HEK293 (cell line): ENCODE results near the gene ZNF785.
"Not testable (repeated sequence)": the region's sequence is repeated elsewhere in the genome, so short reads cannot be mapped to it uniquely, and the experiment has no call there.

ENCODE experiments used
- CTCF ChIA-PET: fragments of 350-600 bp; formaldehyde crosslinking; extraction: SDS; loops from one replicate; lab custom pipeline; 2021; ENCODE audit warnings: antibody characterized with exemption; lab: Yijun Ruan, JAX
- POLR2A ChIA-PET: fragments of 300-600 bp; formaldehyde crosslinking; extraction: SDS; loops from one replicate; lab custom pipeline; 2020; ENCODE audit warnings: antibody characterized with exemption, inconsistent platforms; lab: Yijun Ruan, JAX
- H3K27ac ChIP-seq: fragments of 200-500 bp; sonication (Bioruptor generic); 2 replicates; pipeline ENCODE4 v1.5.1; 2014; ENCODE audit warnings: low read depth, low read length, control low read depth, inconsistent platforms; ENCODE audit errors: extremely low read depth
- H3K36me3 ChIP-seq, 2 experiments: fragments of 200-500 bp in 1 of 2; sonication (Bioruptor generic) in 1 of 2; 1 replicate in 1 of 2; 2 replicates in 1 of 2; pipeline ENCODE4 v1.5.1; 2014 to 2017; ENCODE audit warnings: inconsistent platforms in 2 of 2, low read length in 2 of 2; ENCODE audit not compliant: control insufficient read depth in 2 of 2, insufficient read depth in 1 of 2
- H3K4me1 ChIP-seq: fragments of 200-500 bp; sonication (Bioruptor generic); 2 replicates; pipeline ENCODE4 v1.5.1; 2014; ENCODE audit warnings: mild to moderate bottlenecking, low read length, inconsistent platforms; ENCODE audit not compliant: control insufficient read depth, insufficient read depth
- H3K4me3 ChIP-seq: 2 replicates; pipeline ENCODE4 v1.5.1; 2011; ENCODE audit warnings: low read depth, mild to moderate bottlenecking, control low read depth, low read length, moderate library complexity
- H3K9me3 ChIP-seq: fragments of 200-500 bp; sonication (Bioruptor generic); 2 replicates; pipeline ENCODE4 v1.5.1; 2014; ENCODE audit warnings: low read depth, low read length, inconsistent platforms; ENCODE audit not compliant: control insufficient read depth, insufficient read depth
- EGR2 ChIP-seq: fragments of 450-650 bp; formaldehyde crosslinking; IDR thresholded peaks from 2 replicates; pipeline ENCODE4 v1.5.1; 2016; ENCODE audit warnings: low read depth, missing biosample characterization, missing genetic modification characterization
- GLIS1 ChIP-seq: fragments of 450-650 bp; formaldehyde crosslinking; IDR thresholded peaks from 2 replicates; pipeline ENCODE4 v1.5.1; 2016; ENCODE audit warnings: missing biosample characterization, missing genetic modification characterization
- IKZF3 ChIP-seq: fragments of 450-650 bp; IDR thresholded peaks from 2 replicates; pipeline ENCODE4 v1.5.0; 2018; ENCODE audit warnings: missing biosample characterization, mild to moderate bottlenecking, missing genetic modification characterization, moderate library complexity
- WT1 ChIP-seq: fragments of 450-650 bp; formaldehyde crosslinking; IDR thresholded peaks from 2 replicates; pipeline ENCODE4 v1.5.1; 2016; ENCODE audit warnings: missing biosample characterization, missing genetic modification characterization
- ZIC2 ChIP-seq: fragments of 450-650 bp; formaldehyde crosslinking; IDR thresholded peaks from 2 replicates; pipeline ENCODE4 v1.5.1; 2016; ENCODE audit warnings: missing biosample characterization, missing genetic modification characterization
- ZNF16 ChIP-seq: fragments of 450-650 bp; formaldehyde crosslinking; IDR thresholded peaks from 2 replicates; pipeline ENCODE4 v1.5.1; 2016; ENCODE audit warnings: low read depth, missing biosample characterization, missing genetic modification characterization
- ZNF24 ChIP-seq: fragments of 450-650 bp; formaldehyde crosslinking; IDR thresholded peaks from 2 replicates; pipeline ENCODE4 v1.5.1; 2016; ENCODE audit warnings: missing biosample characterization, missing genetic modification characterization
- ZNF501 ChIP-seq: fragments of 450-650 bp; formaldehyde crosslinking; IDR thresholded peaks from 2 replicates; pipeline ENCODE4 v1.5.1; 2016; ENCODE audit warnings: missing biosample characterization, missing genetic modification characterization
- ZNF600 ChIP-seq: fragments of 450-650 bp; formaldehyde crosslinking; IDR thresholded peaks from 2 replicates; pipeline ENCODE4 v1.5.1; 2016; ENCODE audit warnings: missing biosample characterization, missing genetic modification characterization
- ZNF660 ChIP-seq: fragments of 450-650 bp; IDR thresholded peaks from 2 replicates; pipeline ENCODE4 v1.5.1; 2018; ENCODE audit warnings: missing biosample characterization, mild to moderate bottlenecking, missing genetic modification characterization
- ZNF76 ChIP-seq: fragments of 450-650 bp; formaldehyde crosslinking; IDR thresholded peaks from 2 replicates; pipeline ENCODE4; 2016; ENCODE audit warnings: low read depth, missing biosample characterization, missing genetic modification characterization, borderline replicate concordance
- TF ChIP-seq, protein P1 (sequence below): fragments of 450-650 bp; formaldehyde crosslinking; IDR thresholded peaks from 2 replicates; pipeline ENCODE4 v1.5.1; 2016; ENCODE audit warnings: missing biosample characterization, missing genetic modification characterization
- TF ChIP-seq, protein P2 (sequence below): fragments of 450-650 bp; formaldehyde crosslinking; IDR thresholded peaks from 2 replicates; pipeline ENCODE4 v1.5.1; 2016; ENCODE audit warnings: missing biosample characterization, missing genetic modification characterization, borderline replicate concordance
- TF ChIP-seq, protein P3 (sequence below): fragments of 450-650 bp; formaldehyde crosslinking; IDR thresholded peaks from 2 replicates; pipeline ENCODE4 v1.5.1; 2016; ENCODE audit warnings: missing biosample characterization, missing genetic modification characterization
- TF ChIP-seq, protein P4 (sequence below): fragments of 450-650 bp; formaldehyde crosslinking; IDR thresholded peaks from 2 replicates; pipeline ENCODE4 v1.5.1; 2017; ENCODE audit warnings: missing biosample characterization, missing genetic modification characterization
- TF ChIP-seq, protein P5 (sequence below): fragments of 450-650 bp; formaldehyde crosslinking; IDR thresholded peaks from 2 replicates; pipeline ENCODE4 v1.5.1; 2017; ENCODE audit warnings: missing biosample characterization, missing genetic modification characterization

The ZNF785 gene

DNA sequence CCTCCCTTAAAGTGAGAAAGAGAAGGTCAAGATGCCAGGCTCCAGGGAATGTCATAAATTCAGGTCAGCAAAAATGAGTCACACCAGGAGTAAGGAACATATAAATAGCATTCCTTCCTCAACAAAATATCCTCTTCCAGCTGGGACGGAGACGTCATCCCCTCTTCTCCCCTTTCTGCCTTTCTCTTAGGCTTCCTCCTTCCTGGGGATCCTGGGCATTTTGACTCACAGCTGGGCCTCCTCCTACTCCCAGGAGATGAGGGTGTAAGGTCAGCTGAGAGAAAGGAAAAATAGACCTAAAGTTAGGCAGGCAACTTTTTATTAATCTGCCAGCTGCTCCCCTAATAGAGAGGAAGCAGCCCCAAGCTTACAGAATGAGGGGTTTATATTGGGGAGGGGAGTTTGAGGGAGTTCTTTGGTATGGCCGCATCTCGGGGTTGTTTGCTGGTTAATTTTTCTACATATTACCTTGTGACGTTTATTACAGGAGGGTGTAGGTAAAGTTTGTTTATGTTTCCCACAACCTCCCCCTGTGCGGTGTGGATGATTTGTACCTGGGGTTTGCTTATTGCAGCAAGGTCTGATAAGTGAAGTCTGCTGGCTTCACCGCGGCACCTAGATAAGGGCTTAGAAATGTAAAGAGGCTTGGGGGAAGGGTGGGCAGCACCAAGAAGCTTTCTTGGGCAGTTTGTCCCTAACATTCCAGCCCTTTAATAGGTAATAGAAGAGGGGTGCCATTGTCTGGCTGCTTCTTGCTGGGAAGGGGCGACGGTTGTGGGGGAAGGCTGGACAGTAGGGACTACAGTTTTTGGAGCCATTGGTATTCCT, 43.8 kb downstream of the ZNF785 start (continued):
- TF ChIP-seq, protein P1, sequence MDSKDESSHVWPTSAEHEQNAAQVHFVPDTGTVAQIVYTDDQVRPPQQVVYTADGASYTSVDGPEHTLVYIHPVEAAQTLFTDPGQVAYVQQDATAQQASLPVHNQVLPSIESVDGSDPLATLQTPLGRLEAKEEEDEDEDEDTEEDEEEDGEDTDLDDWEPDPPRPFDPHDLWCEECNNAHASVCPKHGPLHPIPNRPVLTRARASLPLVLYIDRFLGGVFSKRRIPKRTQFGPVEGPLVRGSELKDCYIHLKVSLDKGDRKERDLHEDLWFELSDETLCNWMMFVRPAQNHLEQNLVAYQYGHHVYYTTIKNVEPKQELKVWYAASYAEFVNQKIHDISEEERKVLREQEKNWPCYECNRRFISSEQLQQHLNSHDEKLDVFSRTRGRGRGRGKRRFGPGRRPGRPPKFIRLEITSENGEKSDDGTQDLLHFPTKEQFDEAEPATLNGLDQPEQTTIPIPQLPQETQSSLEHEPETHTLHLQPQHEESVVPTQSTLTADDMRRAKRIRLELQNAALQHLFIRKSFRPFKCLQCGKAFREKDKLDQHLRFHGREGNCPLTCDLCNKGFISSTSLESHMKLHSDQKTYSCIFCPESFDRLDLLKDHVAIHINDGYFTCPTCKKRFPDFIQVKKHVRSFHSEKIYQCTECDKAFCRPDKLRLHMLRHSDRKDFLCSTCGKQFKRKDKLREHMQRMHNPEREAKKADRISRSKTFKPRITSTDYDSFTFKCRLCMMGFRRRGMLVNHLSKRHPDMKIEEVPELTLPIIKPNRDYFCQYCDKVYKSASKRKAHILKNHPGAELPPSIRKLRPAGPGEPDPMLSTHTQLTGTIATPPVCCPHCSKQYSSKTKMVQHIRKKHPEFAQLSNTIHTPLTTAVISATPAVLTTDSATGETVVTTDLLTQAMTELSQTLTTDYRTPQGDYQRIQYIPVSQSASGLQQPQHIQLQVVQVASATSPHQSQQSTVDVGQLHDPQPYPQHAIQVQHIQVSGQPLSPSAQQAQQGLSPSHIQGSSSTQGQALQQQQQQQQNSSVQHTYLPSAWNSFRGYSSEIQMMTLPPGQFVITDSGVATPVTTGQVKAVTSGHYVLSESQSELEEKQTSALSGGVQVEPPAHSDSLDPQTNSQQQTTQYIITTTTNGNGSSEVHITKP: peak; percentile 81
- TF ChIP-seq, protein P2, sequence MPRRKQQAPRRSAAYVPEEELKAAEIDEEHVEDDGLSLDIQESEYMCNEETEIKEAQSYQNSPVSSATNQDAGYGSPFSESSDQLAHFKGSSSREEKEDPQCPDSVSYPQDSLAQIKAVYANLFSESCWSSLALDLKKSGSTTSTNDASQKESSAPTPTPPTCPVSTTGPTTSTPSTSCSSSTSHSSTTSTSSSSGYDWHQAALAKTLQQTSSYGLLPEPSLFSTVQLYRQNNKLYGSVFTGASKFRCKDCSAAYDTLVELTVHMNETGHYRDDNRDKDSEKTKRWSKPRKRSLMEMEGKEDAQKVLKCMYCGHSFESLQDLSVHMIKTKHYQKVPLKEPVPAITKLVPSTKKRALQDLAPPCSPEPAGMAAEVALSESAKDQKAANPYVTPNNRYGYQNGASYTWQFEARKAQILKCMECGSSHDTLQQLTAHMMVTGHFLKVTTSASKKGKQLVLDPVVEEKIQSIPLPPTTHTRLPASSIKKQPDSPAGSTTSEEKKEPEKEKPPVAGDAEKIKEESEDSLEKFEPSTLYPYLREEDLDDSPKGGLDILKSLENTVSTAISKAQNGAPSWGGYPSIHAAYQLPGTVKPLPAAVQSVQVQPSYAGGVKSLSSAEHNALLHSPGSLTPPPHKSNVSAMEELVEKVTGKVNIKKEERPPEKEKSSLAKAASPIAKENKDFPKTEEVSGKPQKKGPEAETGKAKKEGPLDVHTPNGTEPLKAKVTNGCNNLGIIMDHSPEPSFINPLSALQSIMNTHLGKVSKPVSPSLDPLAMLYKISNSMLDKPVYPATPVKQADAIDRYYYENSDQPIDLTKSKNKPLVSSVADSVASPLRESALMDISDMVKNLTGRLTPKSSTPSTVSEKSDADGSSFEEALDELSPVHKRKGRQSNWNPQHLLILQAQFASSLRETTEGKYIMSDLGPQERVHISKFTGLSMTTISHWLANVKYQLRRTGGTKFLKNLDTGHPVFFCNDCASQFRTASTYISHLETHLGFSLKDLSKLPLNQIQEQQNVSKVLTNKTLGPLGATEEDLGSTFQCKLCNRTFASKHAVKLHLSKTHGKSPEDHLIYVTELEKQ (tag by site-specific recombination): no peak
- peak; percentile 63; the same call in 1 of the 2 replicates for TF ChIP-seq WT1 (tag by site-specific recombination)
- TF ChIP-seq, protein P3, sequence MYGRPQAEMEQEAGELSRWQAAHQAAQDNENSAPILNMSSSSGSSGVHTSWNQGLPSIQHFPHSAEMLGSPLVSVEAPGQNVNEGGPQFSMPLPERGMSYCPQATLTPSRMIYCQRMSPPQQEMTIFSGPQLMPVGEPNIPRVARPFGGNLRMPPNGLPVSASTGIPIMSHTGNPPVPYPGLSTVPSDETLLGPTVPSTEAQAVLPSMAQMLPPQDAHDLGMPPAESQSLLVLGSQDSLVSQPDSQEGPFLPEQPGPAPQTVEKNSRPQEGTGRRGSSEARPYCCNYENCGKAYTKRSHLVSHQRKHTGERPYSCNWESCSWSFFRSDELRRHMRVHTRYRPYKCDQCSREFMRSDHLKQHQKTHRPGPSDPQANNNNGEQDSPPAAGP (tag by site-specific recombination): peak; percentile 54
- TF ChIP-seq ZNF600 (tag by site-specific recombination): peak; percentile 67
- TF ChIP-seq ZNF501 (tag by site-specific recombination): no peak
- TF ChIP-seq ZIC2 (tag by site-specific recombination): peak; percentile 76
- peak; percentile 78 for TF ChIP-seq EGR2 (tag by site-specific recombination)
- TF ChIP-seq ZNF660 (tag by site-specific recombination): peak; percentile 38; the same call in 1 of the 2 replicates
- TF ChIP-seq, protein P4, sequence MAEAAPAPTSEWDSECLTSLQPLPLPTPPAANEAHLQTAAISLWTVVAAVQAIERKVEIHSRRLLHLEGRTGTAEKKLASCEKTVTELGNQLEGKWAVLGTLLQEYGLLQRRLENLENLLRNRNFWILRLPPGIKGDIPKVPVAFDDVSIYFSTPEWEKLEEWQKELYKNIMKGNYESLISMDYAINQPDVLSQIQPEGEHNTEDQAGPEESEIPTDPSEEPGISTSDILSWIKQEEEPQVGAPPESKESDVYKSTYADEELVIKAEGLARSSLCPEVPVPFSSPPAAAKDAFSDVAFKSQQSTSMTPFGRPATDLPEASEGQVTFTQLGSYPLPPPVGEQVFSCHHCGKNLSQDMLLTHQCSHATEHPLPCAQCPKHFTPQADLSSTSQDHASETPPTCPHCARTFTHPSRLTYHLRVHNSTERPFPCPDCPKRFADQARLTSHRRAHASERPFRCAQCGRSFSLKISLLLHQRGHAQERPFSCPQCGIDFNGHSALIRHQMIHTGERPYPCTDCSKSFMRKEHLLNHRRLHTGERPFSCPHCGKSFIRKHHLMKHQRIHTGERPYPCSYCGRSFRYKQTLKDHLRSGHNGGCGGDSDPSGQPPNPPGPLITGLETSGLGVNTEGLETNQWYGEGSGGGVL (tag by site-specific recombination): 0 out of 2 replicates have a peak, but pooled peaks have one; percentile 30
- TF ChIP-seq IKZF3 (tag by site-specific recombination): peak; percentile 51
- no peak; the same call in 1 of the 2 replicates for TF ChIP-seq ZNF24 (tag by site-specific recombination)
- TF ChIP-seq ZNF76 (tag by site-specific recombination): peak; percentile 7; the same call in 1 of the 2 replicates
- no peak for TF ChIP-seq ZNF16 (tag by site-specific recombination)
- TF ChIP-seq, protein P5, sequence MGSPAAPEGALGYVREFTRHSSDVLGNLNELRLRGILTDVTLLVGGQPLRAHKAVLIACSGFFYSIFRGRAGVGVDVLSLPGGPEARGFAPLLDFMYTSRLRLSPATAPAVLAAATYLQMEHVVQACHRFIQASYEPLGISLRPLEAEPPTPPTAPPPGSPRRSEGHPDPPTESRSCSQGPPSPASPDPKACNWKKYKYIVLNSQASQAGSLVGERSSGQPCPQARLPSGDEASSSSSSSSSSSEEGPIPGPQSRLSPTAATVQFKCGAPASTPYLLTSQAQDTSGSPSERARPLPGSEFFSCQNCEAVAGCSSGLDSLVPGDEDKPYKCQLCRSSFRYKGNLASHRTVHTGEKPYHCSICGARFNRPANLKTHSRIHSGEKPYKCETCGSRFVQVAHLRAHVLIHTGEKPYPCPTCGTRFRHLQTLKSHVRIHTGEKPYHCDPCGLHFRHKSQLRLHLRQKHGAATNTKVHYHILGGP (tag by site-specific recombination): no peak
- TF ChIP-seq GLIS1 (tag by site-specific recombination): peak; percentile 34; the same call in 1 of the 2 replicates

DNA sequence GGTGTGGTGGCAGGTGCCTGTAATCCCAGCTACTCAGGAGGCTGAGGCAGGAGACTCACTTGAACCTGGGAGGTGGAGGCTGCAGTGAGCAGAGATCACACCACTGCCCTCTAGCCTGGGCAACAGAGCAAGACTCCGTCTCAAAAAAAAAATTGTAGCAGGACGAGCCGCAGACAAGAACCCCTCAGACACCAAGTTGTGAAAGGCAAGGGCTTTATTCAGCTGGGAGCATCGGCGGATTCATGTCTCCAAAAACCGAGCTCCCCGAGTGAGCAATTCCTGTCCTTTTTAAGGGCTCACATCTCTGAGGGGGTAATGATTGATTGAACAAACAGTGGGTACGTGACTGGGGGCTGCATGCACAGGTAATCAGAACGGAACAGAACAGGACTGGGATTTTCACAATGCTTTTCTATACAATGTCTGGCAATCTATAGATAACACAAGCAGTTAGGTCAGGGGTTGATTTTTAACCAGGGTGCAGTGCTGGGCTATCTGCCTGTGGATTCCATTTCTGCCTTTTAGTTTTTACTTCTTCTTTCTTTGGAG, 44.5 kb downstream of the ZNF785 start:
- not testable (repeated sequence) for H3K4me3 ChIP-seq, H3K9me3 ChIP-seq, H3K36me3 ChIP-seq, H3K4me1 ChIP-seq, H3K27ac ChIP-seq
- CTCF ChIA-PET: interaction anchor here (0.6 kb wide), 2 partner anchors 7 to 73 kb away, joined by 4 to 6 read pairs; no protein-coding TSS in a partner anchor
- POLR2A ChIA-PET: interaction anchor here (1.2 to 3.1 kb wide), 4 partner anchors 11 to 93 kb away, joined by 3 to 12 read pairs (median 4); partner anchors contain the start of genes ZNF688 and ZNF764
